HL-60 (cell line): ENCODE measurements around the gene SPATS2L.

ENCODE experiments used
- DNase-seq, 2 experiments: peaks; one replicate each; pipeline ENCODE4 v3.0.0-alpha.2; 2010 to 2020; ENCODE audit warnings: low read depth in 1 of 2, low spot score in 1 of 2
- H3K27ac ChIP-seq: fragments of 250-450 bp; sonication (Bioruptor Pico); replicated peaks from 2 replicates; pipeline ENCODE4 v1.5.1; 2020; ENCODE audit warnings: mild to moderate bottlenecking, moderate library complexity
- H3K27me3 ChIP-seq: fragments of 250-450 bp; sonication (Bioruptor Pico); 2 replicates; pipeline ENCODE4 v1.5.1; 2021; ENCODE audit warnings: mild to moderate bottlenecking, moderate library complexity; ENCODE audit not compliant: insufficient read depth, poor library complexity, severe bottlenecking
- H3K4me3 ChIP-seq: replicated peaks from 2 replicates; pipeline ENCODE4 v1.5.1; 2011; ENCODE audit warnings: mild to moderate bottlenecking, control low read depth, low read length; ENCODE audit not compliant: insufficient read depth
- GABPA ChIP-seq: IDR thresholded peaks from 2 replicates; pipeline ENCODE4 v1.6.1; 2012; ENCODE audit warnings: low read depth
- POLR2AphosphoS5 ChIP-seq: IDR thresholded peaks from 2 replicates; pipeline ENCODE4 v1.6.1; 2012; ENCODE audit warnings: low read depth
- SPI1 ChIP-seq: IDR thresholded peaks from 2 replicates; pipeline ENCODE4 v1.6.1; 2012; ENCODE audit warnings: low read depth, mild to moderate bottlenecking, borderline replicate concordance
- TF ChIP-seq, protein P1 (sequence below): IDR thresholded peaks from one replicate; pipeline ENCODE4 v1.5.1; 2011; ENCODE audit warnings: low read length, control low read depth, inconsistent platforms; ENCODE audit not compliant: insufficient read depth
- TF ChIP-seq, protein P2 (sequence below): IDR thresholded peaks from 2 replicates; pipeline ENCODE4 v1.6.1; 2012; ENCODE audit warnings: low read depth; ENCODE audit not compliant: insufficient replicate concordance

SPATS2L gene

DNA sequence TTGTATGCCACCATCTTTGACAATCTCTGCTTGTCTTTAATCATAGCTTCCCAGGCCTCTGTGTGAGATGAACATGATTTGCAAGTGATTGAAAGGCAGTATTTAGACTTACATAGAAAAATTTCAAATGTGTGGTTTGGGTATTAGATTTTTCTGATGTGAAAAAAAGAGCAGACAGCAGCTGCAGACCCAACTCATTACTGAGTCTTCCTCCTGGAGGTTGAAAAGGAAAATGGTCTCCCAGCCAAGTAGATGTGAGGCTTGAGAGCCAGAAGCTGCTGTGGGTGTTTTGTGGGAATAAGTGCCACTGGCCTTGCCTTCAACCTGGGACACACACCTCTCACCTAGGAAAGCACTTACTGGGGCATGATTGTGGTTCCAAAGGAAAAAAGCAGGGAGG, 110.9 kb downstream of the SPATS2L start:
- Histone ChIP-seq H3K27me3 (peaks cover 2% of the 10 kb centered on the region), H3K27ac (no peak overlapping the region), H3K4me3 (no peak overlapping the region)
- no peak for TF ChIP-seq GABPA
- TF ChIP-seq, protein P1, sequence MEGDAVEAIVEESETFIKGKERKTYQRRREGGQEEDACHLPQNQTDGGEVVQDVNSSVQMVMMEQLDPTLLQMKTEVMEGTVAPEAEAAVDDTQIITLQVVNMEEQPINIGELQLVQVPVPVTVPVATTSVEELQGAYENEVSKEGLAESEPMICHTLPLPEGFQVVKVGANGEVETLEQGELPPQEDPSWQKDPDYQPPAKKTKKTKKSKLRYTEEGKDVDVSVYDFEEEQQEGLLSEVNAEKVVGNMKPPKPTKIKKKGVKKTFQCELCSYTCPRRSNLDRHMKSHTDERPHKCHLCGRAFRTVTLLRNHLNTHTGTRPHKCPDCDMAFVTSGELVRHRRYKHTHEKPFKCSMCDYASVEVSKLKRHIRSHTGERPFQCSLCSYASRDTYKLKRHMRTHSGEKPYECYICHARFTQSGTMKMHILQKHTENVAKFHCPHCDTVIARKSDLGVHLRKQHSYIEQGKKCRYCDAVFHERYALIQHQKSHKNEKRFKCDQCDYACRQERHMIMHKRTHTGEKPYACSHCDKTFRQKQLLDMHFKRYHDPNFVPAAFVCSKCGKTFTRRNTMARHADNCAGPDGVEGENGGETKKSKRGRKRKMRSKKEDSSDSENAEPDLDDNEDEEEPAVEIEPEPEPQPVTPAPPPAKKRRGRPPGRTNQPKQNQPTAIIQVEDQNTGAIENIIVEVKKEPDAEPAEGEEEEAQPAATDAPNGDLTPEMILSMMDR = no peak
- TF ChIP-seq, protein P2, sequence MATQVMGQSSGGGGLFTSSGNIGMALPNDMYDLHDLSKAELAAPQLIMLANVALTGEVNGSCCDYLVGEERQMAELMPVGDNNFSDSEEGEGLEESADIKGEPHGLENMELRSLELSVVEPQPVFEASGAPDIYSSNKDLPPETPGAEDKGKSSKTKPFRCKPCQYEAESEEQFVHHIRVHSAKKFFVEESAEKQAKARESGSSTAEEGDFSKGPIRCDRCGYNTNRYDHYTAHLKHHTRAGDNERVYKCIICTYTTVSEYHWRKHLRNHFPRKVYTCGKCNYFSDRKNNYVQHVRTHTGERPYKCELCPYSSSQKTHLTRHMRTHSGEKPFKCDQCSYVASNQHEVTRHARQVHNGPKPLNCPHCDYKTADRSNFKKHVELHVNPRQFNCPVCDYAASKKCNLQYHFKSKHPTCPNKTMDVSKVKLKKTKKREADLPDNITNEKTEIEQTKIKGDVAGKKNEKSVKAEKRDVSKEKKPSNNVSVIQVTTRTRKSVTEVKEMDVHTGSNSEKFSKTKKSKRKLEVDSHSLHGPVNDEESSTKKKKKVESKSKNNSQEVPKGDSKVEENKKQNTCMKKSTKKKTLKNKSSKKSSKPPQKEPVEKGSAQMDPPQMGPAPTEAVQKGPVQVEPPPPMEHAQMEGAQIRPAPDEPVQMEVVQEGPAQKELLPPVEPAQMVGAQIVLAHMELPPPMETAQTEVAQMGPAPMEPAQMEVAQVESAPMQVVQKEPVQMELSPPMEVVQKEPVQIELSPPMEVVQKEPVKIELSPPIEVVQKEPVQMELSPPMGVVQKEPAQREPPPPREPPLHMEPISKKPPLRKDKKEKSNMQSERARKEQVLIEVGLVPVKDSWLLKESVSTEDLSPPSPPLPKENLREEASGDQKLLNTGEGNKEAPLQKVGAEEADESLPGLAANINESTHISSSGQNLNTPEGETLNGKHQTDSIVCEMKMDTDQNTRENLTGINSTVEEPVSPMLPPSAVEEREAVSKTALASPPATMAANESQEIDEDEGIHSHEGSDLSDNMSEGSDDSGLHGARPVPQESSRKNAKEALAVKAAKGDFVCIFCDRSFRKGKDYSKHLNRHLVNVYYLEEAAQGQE = no peak
- TF ChIP-seq POLR2AphosphoS5 = no peak
- no peak for TF ChIP-seq SPI1
- no peak for DNase-seq

DNA sequence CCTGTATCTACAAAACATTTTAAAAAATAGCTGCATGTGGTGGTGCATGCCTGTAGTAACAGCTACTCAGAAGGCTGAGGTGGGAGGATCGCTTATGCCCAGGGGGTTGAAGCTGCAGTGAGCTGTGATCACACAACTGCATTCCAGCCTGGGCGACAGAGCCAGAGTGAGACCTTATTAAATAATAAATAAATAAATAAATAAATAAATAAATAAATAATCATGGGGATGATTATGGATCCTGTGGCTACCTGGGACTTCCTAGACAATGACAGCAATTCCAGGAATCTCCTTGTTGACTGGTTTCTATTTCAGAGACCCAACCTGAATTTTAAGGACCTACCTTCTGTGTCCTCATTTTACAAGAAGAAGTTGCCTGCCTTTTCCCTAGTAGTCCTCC, 111.9 kb downstream of the SPATS2L start:
- no peak for TF ChIP-seq GABPA
- TF ChIP-seq, protein P1 = no peak
- no peak for TF ChIP-seq SPI1
- TF ChIP-seq, protein P2 = no peak
- TF ChIP-seq POLR2AphosphoS5 = no peak
- Histone ChIP-seq H3K4me3 (no peak overlapping the region), H3K27ac (no peak overlapping the region), H3K27me3 (peaks cover 2% of the 10 kb centered on the region)
- no peak for DNase-seq

DNA sequence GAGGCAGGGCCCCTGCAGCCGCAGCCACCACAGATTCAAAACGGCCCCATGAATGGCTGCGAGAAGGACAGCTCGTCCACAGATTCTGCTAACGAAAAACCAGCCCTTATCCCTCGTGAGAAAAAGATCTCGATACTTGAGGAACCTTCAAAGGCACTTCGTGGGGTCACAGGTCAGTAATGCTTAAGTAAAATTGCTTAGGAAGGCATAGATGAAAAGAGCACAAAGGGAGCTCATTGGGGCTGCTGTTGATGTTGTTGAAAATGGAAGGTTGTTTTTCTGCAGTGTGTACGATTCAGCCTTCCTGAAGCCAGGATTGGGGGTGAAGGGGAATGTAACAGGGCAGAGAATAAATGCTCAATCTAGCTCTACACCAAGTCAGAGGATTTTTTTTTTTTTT, 112.8 kb downstream of the SPATS2L start:
- no peak overlapping the region for H3K27ac ChIP-seq
- peaks cover 2% of the 10 kb centered on the region for H3K27me3 ChIP-seq
- no peak overlapping the region for H3K4me3 ChIP-seq
- TF ChIP-seq GABPA = no peak
- TF ChIP-seq SPI1 = no peak
- TF ChIP-seq, protein P1 = no peak
- TF ChIP-seq POLR2AphosphoS5 = no peak
- TF ChIP-seq, protein P2 = no peak
- no peak for DNase-seq
